GM18499 (cell line): ENCODE data around the gene KCTD18.

Experiments
- ATAC-seq: cut with Tn5 transposase; IDR thresholded peaks from one replicate; pipeline ENCODE4 v1.9.1; 2021; ENCODE audit warnings: moderate number of reproducible peaks; ENCODE audit not compliant: insufficient read depth, unreplicated experiment

KCTD18 gene

DNA sequence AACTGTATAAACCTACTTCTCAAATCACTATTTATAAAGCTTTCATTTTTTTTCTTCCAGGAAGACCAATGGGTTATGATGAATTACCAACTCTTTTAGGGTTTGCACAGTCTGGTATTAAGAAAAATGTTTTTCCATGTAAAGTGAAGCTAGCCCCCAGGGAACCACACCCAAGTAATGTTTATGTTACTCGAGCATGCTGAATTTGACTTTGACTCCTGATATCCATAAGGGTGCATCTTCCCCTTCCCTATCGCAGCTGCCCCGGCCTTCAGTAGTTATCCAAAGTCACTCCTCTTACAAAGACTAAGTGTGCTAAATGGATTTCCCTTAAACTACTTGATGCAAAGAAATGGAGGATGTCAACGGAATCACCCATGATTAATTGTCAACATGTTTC, 21.7 kb downstream of the KCTD18 start:
- ATAC-seq: no peak

DNA sequence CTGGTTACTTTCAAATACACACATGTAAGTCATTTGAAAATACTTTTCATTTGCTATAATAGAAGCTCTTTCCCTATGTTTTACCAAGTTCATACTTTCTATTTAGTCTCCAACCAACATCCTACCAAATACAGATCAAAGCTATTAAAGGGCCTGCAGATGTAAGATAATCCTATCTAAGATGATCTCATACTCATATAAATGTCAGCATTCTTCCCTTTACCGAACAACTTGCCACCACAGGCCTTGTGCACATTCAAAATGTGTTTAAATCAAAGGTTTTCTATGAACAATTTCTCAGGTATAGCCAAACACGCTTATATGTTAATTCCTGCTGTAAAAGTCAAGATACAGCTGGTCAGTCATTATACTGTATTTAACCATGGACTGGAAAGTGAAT, 23.3 kb downstream of the KCTD18 start:
- ATAC-seq: no peak

- no peak for ATAC-seq
These were observed 24.9 kb downstream of the KCTD18 start for GRCh38 chr2:200484934-200485333.

DNA sequence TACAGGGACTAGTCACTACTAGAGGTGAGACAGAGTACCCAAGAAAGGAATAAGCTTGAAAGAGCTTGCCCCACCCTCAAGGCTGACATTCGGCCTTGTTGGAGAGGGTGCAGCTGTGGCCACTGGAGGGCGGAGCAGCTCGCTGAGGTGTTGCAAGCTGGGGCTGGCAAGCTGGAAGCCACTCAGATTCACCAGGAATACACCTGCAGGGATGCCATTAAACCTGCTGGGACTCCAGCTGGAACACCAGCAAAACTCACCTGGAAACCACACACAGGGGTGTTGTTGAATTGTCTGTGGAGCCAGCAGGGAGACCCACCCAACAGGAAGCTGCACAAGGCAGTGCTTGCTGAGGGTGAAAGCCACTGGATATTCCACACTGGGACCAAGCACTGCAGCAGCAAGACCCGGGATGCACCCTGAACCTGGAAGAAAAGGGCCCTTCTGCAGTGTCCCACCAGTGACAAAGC, 26.1 kb downstream of the KCTD18 start:
- no peak for ATAC-seq

GRCh38 chr2:200482194-200482593, 27.7 kb downstream of the KCTD18 start:
- ATAC-seq: no peak

DNA sequence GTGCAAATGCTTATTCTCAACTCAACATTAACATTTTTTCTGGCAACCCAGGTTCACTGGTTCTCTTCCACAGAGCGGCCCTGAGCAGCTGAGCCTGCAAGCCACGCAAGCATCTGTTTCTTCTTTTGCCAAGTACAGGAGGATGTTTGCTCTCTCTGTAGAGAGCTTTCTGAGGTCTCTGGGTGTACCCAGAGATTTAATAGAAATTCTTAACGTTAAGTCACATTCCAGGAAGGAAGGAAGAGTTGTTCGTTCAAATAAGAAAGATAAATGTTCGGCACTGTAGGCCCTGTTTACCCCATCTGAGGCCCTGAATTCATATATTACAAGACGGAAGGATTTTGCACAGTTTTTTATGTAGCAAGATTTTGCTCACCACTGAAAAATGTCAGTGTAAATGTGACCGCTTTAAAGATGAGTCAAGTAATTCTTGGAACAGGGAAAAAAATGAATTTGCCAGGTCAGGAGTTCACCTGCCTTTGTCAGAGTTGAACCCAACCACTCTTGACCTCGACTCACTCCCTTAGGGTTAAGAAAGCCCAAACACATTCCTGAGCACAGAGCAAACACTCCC, 30.1 kb downstream of the KCTD18 start:
- no peak for ATAC-seq

GRCh38 chr2:200477667-200478131, 32.2 kb downstream of the KCTD18 start:
- no peak for ATAC-seq

GRCh38 chr2:200476836-200477235, 33.0 kb downstream of the KCTD18 start:
- ATAC-seq: no peak

GRCh38 chr2:200475795-200476194, 34.1 kb downstream of the KCTD18 start:
- no peak for ATAC-seq

GRCh38 chr2:200472853-200473464, 36.9 kb downstream of the KCTD18 start:
- ATAC-seq: no peak

DNA sequence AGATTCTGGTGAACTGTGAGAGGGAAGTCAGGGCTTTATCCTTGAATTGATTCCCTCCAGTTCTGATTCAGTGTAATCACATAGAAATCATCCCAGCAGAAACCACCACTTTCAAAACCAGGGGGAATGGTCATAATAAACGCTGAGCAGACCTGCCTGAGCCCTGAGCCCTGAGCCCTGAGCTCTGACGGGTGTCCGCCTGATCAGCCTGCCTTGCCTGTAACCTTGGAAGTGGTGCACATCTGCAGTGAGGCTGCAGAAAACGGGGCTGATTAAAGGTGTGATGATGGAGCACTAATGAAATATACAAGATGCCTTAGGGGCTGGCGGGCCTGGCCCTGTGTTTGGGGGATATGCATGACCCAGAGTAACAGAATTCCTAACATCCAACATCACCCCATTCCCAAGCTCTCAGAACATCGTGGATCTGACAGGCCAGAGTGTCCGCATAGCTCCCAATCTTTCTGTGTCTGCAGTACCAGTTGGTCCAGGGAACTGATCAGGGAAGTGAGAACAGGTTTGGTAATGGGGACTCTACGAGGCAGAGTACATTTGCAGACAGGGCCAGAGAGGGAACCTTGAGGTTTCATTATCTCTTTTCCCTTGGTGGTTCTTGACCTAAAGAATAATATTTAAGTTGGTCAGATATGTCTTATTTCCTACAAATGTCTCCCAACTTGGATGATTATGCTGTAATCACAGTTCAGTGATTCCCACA, 37.8 kb downstream of the KCTD18 start:
- ATAC-seq: peak; percentile 11

- peak; percentile 73 for ATAC-seq
These were observed 38.5 kb downstream of the KCTD18 start for GRCh38 chr2:200471324-200471848.

DNA sequence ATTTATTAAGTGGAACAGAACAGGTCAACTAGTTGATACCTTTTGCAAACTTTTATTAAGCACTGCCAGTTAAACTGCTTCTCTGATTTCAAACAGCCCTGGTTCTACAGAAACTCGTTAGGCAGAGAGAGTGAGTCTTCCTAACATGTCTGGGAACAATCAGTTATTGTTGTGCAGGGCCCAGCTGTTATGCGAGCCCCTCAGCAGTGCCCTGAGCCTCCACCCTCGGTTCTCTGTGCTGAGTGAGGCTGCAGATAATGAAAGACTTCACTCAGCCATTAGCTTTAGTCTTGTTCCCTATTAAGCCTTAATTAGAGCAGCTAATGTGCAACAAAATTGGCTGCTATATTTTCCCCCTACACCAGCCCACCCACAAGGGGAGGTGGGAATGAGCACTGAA, 39.6 kb downstream of the KCTD18 start:
- ATAC-seq: no peak

DNA sequence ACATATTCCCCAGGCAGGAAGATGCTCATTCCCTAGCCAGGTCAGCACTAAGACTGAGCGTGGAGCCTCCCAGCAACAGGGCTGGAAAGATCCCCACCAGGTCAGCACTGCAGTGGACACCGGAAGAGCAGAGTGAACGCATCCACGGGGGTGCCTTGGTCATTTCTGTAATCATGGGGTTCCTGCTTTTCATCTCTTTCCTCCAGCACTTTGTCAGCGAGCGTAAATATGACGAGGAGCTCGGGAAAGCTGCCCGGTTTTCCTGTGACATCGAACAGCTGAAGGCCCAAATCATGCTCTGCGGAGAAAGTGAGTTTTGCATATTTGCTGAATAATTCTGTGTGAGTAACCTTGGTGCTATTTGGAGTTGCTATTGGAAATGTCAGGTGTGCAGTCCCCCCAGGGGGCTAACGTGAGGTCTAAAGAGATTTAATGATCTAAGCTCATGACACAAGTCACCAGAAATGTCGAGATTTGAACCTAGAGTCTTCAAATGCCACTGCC, 40.1 kb downstream of the KCTD18 start:
- no peak for ATAC-seq

- no peak for ATAC-seq
These were observed 41.8 kb downstream of the KCTD18 start for GRCh38 chr2:200467806-200468681.

GRCh38 chr2:200466425-200467418, 43.1 kb downstream of the KCTD18 start:
- no peak for ATAC-seq

- no peak for ATAC-seq
These were observed 46.4 kb downstream of the KCTD18 start for GRCh38 chr2:200463452-200463851.

DNA sequence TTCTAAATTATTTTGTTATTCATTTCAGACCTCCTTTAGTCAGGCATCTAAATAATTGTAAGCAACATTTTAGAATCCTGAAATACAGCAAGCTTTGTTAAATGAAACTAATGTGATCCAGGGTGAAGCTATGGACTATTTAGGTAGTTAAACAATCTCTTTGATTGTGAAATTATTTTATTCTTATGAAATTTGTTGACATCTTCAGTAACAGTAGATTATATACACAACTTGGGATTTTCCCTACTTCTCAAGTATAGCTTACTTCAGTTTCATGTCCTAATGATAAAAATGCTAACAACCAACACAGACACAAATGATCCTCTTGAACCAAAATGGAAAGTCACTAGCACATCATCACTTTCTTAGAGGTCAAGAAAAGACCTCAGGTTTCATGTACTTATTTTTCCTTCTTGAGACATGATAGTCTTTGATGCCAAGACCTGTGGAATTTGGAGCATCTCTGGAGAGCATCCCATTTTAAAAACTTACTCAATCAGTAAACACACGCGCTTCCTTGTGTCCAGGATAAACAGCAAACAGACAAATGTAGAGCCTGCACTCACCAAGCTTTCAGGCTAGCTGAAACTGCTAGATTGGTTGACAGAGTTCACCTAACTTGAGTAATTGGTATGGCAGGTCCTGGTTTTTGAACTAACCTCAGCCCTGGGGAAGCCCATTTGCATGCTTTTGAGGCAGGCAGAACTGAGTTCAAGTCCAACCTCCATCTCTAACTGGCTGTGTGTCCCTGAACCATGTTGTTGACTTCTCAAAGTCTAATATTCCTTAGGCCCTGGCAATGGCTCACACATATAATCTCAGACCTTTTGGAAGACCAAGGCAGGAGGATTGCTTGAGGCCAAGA, 47.8 kb downstream of the KCTD18 start:
- no peak for ATAC-seq
